ENCODE measurements around the gene CHST11.

CHST11 gene

DNA sequence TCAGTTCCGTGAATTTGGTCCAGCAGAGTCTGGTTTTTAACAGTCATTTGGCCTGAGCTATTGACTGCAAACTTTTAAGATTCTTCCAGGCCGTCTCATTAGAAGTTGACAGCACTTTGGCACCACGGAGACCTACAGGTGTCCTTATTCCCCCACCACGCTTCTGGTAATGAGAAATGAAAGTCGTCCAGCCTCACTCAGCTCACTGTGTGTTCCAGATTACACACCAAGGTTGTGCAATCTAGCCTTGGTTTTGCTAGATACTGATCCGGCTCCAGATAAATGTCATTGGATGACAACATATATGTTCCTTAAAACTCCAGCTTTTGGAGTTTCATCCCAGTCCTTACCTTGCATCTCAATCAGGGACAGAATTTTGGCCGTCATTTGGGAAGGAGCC lies 210.4 kb downstream of the CHST11 start:
- ATAC-seq (ENCODE audit: low read depth) = no peak
- Mint-ChIP-seq H3K4me3 (no peak overlapping the region), H3K9me3 (no peaks in the 10 kb centered on the region), H3K27ac (no peak overlapping the region), H3K27me3 (no peaks in the 10 kb centered on the region), H3K36me3 (peaks cover 5% of the 10 kb centered on the region), H3K4me1 (peaks cover 36% of the 10 kb centered on the region)
- no peak for DNase-seq (ENCODE audit: low spot score in 2 of 2)

- Mint-ChIP-seq H3K9me3 (no peaks in the 10 kb centered on the region), H3K4me1 (peaks cover 41% of the 10 kb centered on the region), H3K36me3 (peaks cover 5% of the 10 kb centered on the region), H3K27me3 (no peaks in the 10 kb centered on the region), H3K27ac (no peak overlapping the region), H3K4me3 (no peak overlapping the region)
- DNase-seq (ENCODE audit: low spot score in 2 of 2) = no peak
- no peak for ATAC-seq (ENCODE audit: low read depth)
These were observed 211.5 kb downstream of the CHST11 start for GRCh38 chr12:104668274-104668718.

DNA sequence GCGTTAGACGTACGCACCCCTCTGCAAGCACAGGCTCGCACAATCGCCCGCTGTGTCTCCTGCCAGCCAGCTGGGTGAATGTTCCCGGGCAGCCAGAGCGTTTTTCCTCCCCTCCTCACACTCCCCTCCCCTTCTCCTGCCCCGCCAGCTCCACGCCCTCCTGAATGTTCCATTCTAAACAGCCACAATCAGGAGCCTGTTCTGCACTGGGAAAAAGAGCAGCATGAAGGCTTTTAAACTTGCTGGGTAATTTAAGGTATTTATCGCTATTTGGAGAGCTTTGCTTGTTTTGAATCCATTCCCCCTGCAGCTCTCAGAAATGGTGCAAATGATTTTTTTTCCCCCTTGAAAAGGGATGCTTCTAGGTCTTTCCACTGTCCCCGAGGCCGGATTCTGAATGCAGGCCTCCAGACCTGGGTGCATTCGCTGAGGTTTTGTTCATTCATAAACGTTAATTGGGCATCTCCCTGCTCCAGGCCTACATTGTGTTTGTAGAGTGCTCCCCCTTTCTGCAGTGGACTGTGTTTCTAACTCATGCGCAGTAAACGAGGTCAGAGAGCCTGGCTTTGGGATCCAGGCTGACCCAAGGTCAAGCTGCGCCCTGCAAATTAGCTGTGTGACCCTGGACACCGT lies 212.5 kb downstream of the CHST11 start:
- H3K4me1 Mint-ChIP-seq = peaks cover 37% of the 10 kb centered on the region
- no peaks in the 10 kb centered on the region for H3K9me3 Mint-ChIP-seq
- DNase-seq (ENCODE audit: low spot score in 2 of 2) (no peak), ATAC-seq (ENCODE audit: low read depth) (no peak)
- H3K27me3 Mint-ChIP-seq = no peaks in the 10 kb centered on the region
- H3K27ac Mint-ChIP-seq = peak overlapping the region; percentile 64
- H3K4me3 Mint-ChIP-seq = no peak overlapping the region
- peaks cover 5% of the 10 kb centered on the region for H3K36me3 Mint-ChIP-seq

- Mint-ChIP-seq H3K27me3 (no peaks in the 10 kb centered on the region), H3K4me3 (peak overlapping the region; percentile 22), H3K9me3 (no peaks in the 10 kb centered on the region), H3K4me1 (peaks cover 37% of the 10 kb centered on the region), H3K27ac (peak overlapping the region; percentile 88), H3K36me3 (peaks cover 5% of the 10 kb centered on the region)
- peak; percentile 75 for ATAC-seq (ENCODE audit: low read depth)
- peak; percentile 19 to 32 for DNase-seq (ENCODE audit: low spot score in 2 of 2)
These were observed 213.1 kb downstream of the CHST11 start for GRCh38 chr12:104669851-104670337.

DNA sequence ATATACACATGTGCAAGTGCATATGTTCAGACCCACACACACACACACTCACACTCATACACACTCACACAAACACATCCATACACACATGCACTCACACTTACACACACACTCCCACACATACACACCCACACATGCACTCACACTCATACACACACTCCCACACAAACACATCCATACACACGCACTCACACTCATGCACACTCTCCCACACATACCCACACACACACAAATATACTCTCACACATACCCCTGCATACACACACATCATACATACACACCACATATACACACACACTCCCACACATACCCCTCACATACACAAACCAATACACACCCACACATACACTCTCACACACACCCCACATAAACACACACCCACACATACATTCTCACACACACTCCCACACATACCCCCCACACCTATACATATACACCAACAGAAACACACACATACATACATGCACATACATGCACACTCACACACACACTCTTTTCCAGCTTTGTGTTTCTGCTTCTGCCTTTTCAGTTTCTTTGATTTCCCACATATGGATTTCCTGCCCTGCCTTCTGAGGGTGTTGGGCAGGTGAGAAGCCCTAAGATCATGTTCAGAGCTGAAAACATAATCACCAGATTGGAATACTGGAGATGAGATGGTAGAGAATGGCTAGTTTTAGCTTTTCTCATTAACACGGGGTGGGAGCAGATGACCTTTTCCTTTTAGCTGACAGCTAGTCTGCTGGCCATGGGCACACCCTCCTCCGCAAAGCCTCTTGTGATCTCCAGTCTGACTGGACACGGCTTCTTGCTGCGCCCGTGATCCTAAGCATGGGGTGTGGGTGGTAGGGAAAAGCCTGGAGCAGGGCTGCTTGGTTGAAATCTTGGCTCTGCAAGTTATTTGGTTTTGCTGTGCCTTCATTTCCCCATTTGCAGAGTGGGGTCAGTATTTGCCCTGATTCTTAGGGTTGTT lies 214.0 kb downstream of the CHST11 start:
- no peaks in the 10 kb centered on the region for H3K27me3 Mint-ChIP-seq
- DNase-seq (ENCODE audit: low spot score in 2 of 2) = no peak
- no peaks in the 10 kb centered on the region for H3K9me3 Mint-ChIP-seq
- H3K4me1 Mint-ChIP-seq = peaks cover 34% of the 10 kb centered on the region
- ATAC-seq (ENCODE audit: low read depth) = no peak
- peaks cover 3% of the 10 kb centered on the region for H3K36me3 Mint-ChIP-seq
- peak overlapping the region; percentile 2 for H3K4me3 Mint-ChIP-seq
- peak overlapping the region; percentile 88 for H3K27ac Mint-ChIP-seq

DNA sequence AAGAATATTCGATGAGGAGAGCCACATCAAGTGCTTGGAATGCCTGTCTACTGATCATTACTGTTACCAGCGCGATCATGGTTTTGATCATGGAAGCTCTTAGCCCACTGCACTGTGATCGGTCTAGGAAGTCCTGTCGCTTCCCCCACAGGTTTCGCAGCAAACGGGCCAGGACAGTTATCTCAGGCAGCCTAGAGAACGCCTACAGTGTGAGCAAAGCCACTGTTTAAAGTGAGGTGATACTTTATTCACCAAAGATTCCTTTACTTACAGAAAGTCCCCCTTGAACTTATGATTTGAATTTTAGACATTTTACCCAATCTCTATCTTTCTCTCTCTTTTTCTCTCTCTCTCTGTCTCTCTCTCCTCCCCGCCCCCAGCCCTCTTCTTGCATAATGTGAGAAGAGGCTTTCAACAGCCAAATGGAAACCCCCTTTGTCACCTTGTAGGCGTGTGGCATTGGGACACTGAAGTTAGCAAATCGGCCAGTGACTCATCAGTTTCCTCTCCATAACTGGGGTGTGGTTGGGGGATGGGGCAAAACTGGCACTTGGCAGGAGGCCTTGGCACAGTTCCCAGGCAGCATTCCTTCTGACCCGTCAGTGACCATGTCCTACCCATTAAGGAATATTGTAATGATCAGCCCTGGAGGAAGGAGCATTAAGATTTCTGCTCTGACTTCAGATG lies 214.8 kb downstream of the CHST11 start:
- peak overlapping the region; percentile 16 for H3K4me3 Mint-ChIP-seq
- H3K9me3 Mint-ChIP-seq = no peaks in the 10 kb centered on the region
- peak overlapping the region; percentile 88 for H3K27ac Mint-ChIP-seq
- no peaks in the 10 kb centered on the region for H3K36me3 Mint-ChIP-seq
- H3K27me3 Mint-ChIP-seq = no peaks in the 10 kb centered on the region
- DNase-seq (ENCODE audit: low spot score in 2 of 2) = peak; percentile 34 to 46
- H3K4me1 Mint-ChIP-seq = peaks cover 31% of the 10 kb centered on the region
- ATAC-seq (ENCODE audit: low read depth) = peak; percentile 81

DNA sequence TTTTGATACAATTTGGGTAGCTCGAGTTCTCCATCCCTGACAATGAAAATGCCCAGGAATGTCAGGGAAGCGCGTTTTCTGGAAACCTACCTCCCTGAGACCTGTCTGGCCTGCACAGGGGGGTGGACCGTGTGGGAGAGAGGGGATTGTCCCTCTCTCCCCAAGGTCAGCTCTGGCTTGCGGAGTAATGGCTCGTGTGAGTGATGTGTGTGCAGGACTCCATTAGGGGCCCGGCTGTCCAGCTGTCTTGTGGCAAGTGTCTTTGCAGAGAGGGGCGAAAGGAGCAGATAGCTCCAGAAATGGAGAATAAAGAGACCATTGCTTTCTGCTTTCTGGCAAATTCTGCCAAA lies 215.3 kb downstream of the CHST11 start:
- Mint-ChIP-seq H3K4me3 (no peak overlapping the region), H3K4me1 (peaks cover 36% of the 10 kb centered on the region), H3K9me3 (no peaks in the 10 kb centered on the region), H3K36me3 (no peaks in the 10 kb centered on the region), H3K27ac (peak overlapping the region; percentile 88), H3K27me3 (no peaks in the 10 kb centered on the region)
- ATAC-seq (ENCODE audit: low read depth) = no peak
- no peak for DNase-seq (ENCODE audit: low spot score in 2 of 2)

DNA sequence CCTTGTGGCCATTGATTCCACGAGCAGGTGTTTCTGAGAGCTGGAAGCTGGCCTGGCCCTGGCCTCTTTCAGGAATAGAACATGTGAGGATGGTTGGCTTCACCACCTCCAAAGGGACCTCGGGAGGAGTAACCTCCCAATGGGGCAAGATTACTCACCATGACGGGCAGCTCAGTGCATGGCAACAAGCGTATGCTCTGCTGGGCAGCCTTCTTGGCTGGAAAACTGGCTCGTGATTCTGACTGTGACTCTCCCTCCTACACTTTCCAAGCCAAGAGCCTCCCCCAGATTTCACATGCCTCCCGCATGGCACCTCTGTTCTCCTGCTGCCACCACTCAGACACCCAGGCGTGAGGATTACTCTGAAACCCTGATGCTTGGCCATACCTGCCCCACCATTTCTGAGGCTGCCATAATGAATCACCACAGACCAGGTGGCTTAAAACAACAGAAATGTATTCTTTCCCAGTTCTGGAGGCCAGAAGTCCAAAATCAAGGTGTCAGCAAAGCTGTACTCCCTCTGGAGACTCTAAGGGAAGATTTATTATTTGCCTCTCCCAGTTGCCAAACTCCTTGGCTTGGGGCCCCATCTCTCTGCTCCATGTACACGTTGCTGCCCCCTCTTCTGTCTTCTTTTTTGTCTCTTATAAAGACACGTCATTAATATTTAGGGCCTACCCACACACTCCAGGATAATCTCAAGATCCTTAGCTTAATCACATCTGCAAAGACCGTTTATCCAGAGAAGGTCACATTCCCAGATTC lies 215.9 kb downstream of the CHST11 start:
- no peaks in the 10 kb centered on the region for H3K27me3 Mint-ChIP-seq
- no peak overlapping the region for H3K4me3 Mint-ChIP-seq
- DNase-seq (ENCODE audit: low spot score in 2 of 2) = no peak
- ATAC-seq (ENCODE audit: low read depth) = no peak
- H3K27ac Mint-ChIP-seq = peak overlapping the region; percentile 88
- no peaks in the 10 kb centered on the region for H3K9me3 Mint-ChIP-seq
- peaks cover 42% of the 10 kb centered on the region for H3K4me1 Mint-ChIP-seq
- peaks cover under 1% of the 10 kb centered on the region for H3K36me3 Mint-ChIP-seq

DNA sequence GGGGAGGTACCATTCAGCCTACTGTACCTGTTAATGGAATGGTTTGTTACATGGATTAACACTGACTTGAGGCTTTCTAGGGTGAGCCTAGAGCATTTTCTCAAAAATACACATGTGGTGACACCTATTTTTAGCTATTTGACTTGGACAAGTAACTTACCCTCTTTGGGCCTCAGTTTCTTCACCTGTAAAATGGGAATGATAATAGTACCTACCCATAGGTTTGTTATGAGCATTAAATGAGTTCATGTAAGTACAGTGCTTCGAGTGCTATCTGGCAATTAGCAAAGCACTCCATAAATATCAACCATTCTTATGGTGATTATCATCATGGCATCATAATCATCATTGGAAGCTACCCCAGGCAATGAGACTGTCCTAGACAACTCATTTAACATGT lies 216.5 kb downstream of the CHST11 start:
- Mint-ChIP-seq H3K9me3 (no peaks in the 10 kb centered on the region), H3K4me3 (no peak overlapping the region), H3K27me3 (no peaks in the 10 kb centered on the region), H3K4me1 (peaks cover 48% of the 10 kb centered on the region), H3K27ac (peak overlapping the region; percentile 88), H3K36me3 (peaks cover 4% of the 10 kb centered on the region)
- DNase-seq (ENCODE audit: low spot score in 2 of 2) = no peak
- ATAC-seq (ENCODE audit: low read depth) = no peak

DNA sequence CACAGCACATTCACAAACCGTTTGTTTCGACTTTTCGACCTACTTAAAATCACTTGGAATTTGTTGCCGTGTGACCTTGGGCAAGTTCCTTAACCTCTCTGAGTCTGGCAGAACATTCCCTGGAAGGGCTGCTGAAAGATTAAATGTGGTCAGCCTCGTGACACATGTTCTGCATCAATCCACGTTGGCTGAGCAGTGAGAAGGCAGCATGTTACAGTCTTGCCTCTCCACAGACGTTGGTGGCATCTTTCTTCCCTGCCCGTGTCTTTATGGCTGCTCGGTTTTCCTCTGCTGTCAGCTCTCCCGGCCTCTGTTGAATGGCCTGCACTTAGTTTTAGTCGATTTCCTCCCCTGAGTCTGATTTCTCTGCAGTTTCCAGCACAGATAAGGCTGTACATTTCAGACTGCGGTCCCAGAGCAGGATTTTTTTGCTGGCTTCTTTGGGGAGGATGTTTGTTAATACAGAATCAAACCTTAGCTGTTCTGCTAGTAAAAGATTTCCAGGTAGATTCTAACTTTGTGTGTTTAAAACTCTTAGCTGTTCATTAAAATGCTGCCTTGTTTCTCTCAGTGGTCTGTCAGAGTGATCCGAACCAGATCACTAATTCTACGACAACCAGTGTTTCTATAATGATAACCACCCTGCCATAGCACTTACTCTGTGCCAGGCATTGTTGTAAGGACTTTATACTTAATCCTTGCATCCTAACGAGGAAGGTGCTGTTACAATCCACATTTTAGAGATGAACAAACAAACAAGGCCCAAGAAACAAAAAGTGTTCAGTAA lies 217.1 kb downstream of the CHST11 start:
- DNase-seq (ENCODE audit: low spot score in 2 of 2) (no peak), ATAC-seq (ENCODE audit: low read depth) (no peak)
- Mint-ChIP-seq H3K36me3 (peaks cover 4% of the 10 kb centered on the region), H3K4me3 (no peak overlapping the region), H3K4me1 (peaks cover 48% of the 10 kb centered on the region), H3K9me3 (no peaks in the 10 kb centered on the region), H3K27ac (peak overlapping the region; percentile 88), H3K27me3 (no peaks in the 10 kb centered on the region)

- H3K27me3 Mint-ChIP-seq = no peaks in the 10 kb centered on the region
- H3K27ac Mint-ChIP-seq = peak overlapping the region; percentile 28
- ATAC-seq (ENCODE audit: low read depth) (no peak), DNase-seq (ENCODE audit: low spot score in 2 of 2) (no peak)
- H3K4me3 Mint-ChIP-seq = no peak overlapping the region
- no peaks in the 10 kb centered on the region for H3K9me3 Mint-ChIP-seq
- H3K4me1 Mint-ChIP-seq = peaks cover 43% of the 10 kb centered on the region
- H3K36me3 Mint-ChIP-seq = peaks cover 4% of the 10 kb centered on the region
These were observed 219.9 kb downstream of the CHST11 start for GRCh38 chr12:104676636-104677035.

DNA sequence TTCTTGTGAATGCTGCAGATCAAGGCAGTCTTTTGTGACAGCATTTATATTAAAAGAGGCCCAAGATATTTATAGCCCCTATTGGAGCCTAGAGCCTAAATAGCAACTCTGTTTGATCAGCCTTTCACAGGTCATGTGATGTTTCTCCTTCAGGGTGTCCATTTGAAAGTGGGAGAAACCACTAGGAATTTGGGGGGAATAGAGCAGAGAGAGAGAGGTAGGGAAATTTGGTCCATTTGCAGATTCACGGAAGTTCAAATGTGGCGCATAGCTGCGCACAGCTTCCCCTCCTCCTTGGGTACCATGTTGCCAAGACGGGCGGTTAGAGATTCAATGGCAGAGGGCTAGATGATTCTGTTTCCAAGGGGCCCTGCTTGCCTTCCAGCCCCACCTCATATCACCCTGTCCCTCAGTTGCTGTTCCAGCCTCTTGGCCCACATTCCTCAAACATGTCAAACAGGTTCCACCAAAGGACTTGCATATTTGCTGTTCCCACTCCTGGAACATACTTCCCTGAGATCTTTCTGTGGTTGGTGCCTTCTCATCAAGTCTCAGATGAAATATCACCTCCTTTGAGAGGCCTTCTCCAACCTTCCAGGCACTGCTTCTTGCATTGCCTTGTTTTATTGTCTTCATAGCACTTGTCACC lies 220.8 kb downstream of the CHST11 start:
- Mint-ChIP-seq H3K4me3 (no peak overlapping the region), H3K27me3 (no peaks in the 10 kb centered on the region), H3K4me1 (peaks cover 45% of the 10 kb centered on the region), H3K9me3 (no peaks in the 10 kb centered on the region), H3K27ac (peak overlapping the region; percentile 38), H3K36me3 (peaks cover 4% of the 10 kb centered on the region)
- DNase-seq (ENCODE audit: low spot score in 2 of 2) (no peak), ATAC-seq (ENCODE audit: low read depth) (no peak)

All from memory B cell (primary cell).